Brain microvascular endothelial cell (primary cell): ENCODE results near the gene ST3GAL2.
"Not testable (repeated sequence)": the region's sequence is repeated elsewhere in the genome, so short reads cannot be mapped to it uniquely, and the experiment has no call there.

Experiments used
- DNase-seq: peaks from one replicate; pipeline ENCODE4 v3.0.0-alpha.2; 2020
- H3K27ac ChIP-seq: fragments of 250-450 bp; sonication (Bioruptor Pico); 2 replicates; pipeline ENCODE4 v1.5.1; 2020; ENCODE audit warnings: mild to moderate bottlenecking, moderate library complexity
- H3K27me3 ChIP-seq: fragments of 250-450 bp; sonication (Bioruptor Pico); replicated peaks from 2 replicates; pipeline ENCODE4 v1.5.1; 2020; ENCODE audit warnings: mild to moderate bottlenecking
- H3K36me3 ChIP-seq: fragments of 250-450 bp; sonication (Bioruptor Pico); replicated peaks from 2 replicates; pipeline ENCODE4 v1.5.1; 2020; ENCODE audit warnings: mild to moderate bottlenecking
- H3K4me3 ChIP-seq: 2 replicates; pipeline ENCODE4 v1.5.1; 2011; ENCODE audit warnings: low read depth, mild to moderate bottlenecking, control low read depth, low read length, moderate library complexity
- CTCF ChIP-seq: IDR thresholded peaks from 2 replicates; pipeline ENCODE4 v1.5.1; 2011; ENCODE audit warnings: low read depth, mild to moderate bottlenecking, moderate library complexity, low read length, control low read depth, inconsistent platforms; ENCODE audit errors: missing control alignments
- in situ Hi-C: cut with HindIII; loops from 2 replicates; pipeline ENCODE4 v1.10.0; 2017; ENCODE audit warnings: low sequenced_read_pairs, low pct_ligation_motif_present

ST3GAL2 gene

GRCh38 chr16:70349783-70350182 lies 89.1 kb downstream of the ST3GAL2 start:
- Histone ChIP-seq H3K4me3 (no peak overlapping the region), H3K36me3 (peaks cover 7% of the 10 kb centered on the region), H3K27ac (no peak overlapping the region), H3K27me3 (no peaks in the 10 kb centered on the region)
- no peak for DNase-seq
- in situ Hi-C loops: no loop called here
- TF ChIP-seq CTCF: no peak

DNA sequence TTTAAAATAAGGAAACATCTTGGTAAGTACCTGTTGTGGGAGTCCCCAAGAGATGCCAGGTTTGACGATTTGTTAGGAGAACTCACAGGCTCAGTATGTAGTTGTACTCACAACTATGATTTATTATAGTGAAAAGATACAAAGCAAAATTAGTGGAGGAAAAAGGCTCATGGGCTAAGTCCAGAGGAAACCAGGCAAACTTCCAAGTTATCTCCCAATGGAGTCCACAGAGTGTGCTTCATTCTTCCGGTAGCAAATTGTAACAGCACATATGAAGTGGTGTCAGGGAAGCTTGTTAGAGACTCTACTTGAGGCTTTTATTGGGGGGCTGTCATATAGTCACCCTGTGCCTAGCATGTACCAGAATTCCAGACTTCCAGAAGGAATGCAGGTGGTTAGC lies 89.9 kb downstream of the ST3GAL2 start:
- in situ Hi-C loops: no loop called here
- no peak overlapping the region for H3K27ac ChIP-seq
- no peaks in the 10 kb centered on the region for H3K36me3 ChIP-seq
- DNase-seq: no peak
- no peaks in the 10 kb centered on the region for H3K27me3 ChIP-seq
- TF ChIP-seq CTCF: no peak
- no peak overlapping the region for H3K4me3 ChIP-seq

- Histone ChIP-seq H3K36me3 (no peaks in the 10 kb centered on the region), H3K27ac (peak overlapping the region; percentile 97), H3K27me3 (no peaks in the 10 kb centered on the region), H3K4me3 (peak overlapping the region; percentile 78)
- DNase-seq: no peak
- in situ Hi-C loops: no loop called here
- no peak for TF ChIP-seq CTCF
Measured at GRCh38 chr16:70345840-70346239, 93.1 kb downstream of the ST3GAL2 start.

GRCh38 chr16:70342016-70342415 lies 96.9 kb downstream of the ST3GAL2 start:
- no peak for DNase-seq
- in situ Hi-C loops: no loop called here
- Histone ChIP-seq H3K27ac (no peak overlapping the region), H3K4me3 (no peak overlapping the region), H3K36me3 (no peaks in the 10 kb centered on the region), H3K27me3 (no peaks in the 10 kb centered on the region)
- TF ChIP-seq CTCF: no peak

DNA sequence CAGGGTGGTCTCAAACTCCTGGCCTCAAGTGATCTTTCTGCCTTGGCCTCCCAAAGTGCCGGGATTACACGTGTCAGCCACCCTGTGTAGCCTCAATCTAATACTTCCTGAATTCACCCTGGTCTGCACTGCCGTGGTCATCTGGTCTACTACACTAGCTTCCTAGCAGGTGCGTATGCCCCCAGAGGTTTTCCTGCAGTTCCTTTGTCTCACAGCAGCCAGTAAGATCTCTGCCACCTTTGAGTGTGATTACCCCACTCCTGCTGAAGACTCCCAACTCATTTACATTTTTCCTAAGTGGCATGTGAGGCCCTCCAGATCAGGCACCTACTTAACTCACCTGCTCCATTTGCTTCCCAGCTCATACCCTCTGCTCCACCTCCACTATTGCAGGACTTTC lies 97.3 kb downstream of the ST3GAL2 start:
- H3K4me3 ChIP-seq: no peak overlapping the region
- no peaks in the 10 kb centered on the region for H3K27me3 ChIP-seq
- TF ChIP-seq CTCF: no peak
- in situ Hi-C loops: no loop called here
- DNase-seq: no peak
- no peaks in the 10 kb centered on the region for H3K36me3 ChIP-seq
- H3K27ac ChIP-seq: no peak overlapping the region

- H3K4me3 ChIP-seq: no peak overlapping the region
- no peaks in the 10 kb centered on the region for H3K27me3 ChIP-seq
- no peak for DNase-seq
- in situ Hi-C loops: no loop called here
- TF ChIP-seq CTCF: no peak
- H3K27ac ChIP-seq: no peak overlapping the region
- H3K36me3 ChIP-seq: peaks cover 10% of the 10 kb centered on the region
Measured at GRCh38 chr16:70337814-70338213, 101.1 kb downstream of the ST3GAL2 start.

- H3K27me3 ChIP-seq, H3K27ac ChIP-seq, in situ Hi-C loops, DNase-seq, H3K4me3 ChIP-seq: not testable (repeated sequence)
- H3K36me3 ChIP-seq: peaks cover 25% of the 10 kb centered on the region
Measured at GRCh38 chr16:70332728-70333127, 106.2 kb downstream of the ST3GAL2 start.
